Activated CD8-positive, alpha-beta T cell treated with anti-CD3 and anti-CD28 coated beads for 36 hours (primary cell): ENCODE results near the gene RAG1. TPM values are rescaled to one million over a fixed set of nuclear protein-coding genes. Genes with fewer than 3 reads are reported as not detected.
"Not testable (repeated sequence)": the region's sequence is repeated elsewhere in the genome, so short reads cannot be mapped to it uniquely, and the experiment has no call there.

Experiments
- ATAC-seq: fragments of 200-7000 bp; cut with Tn5 transposase; one replicate; pipeline ENCODE4 v1.10.0; 2021; ENCODE audit warnings: mild to moderate bottlenecking, moderate library complexity
- CTCF ChIA-PET: fragments of 350-600 bp; sonication (Branson Sonifier 250); formaldehyde crosslinking; loops from one replicate; lab custom pipeline; 2021; ENCODE audit warnings: antibody characterized with exemption; lab: Charles Lee
- POLR2A ChIA-PET: fragments of 350-600 bp; sonication (Branson Sonifier 250); formaldehyde crosslinking; loops from one replicate; lab custom pipeline; 2021; ENCODE audit warnings: antibody characterized with exemption; lab: Charles Lee
- DNase-seq: peaks from one replicate; pipeline ENCODE4 v3.0.0-alpha.2; 2020
- H3K27ac Mint-ChIP-seq: one replicate; pipeline ENCODE4 v1.8.0; 2021; ENCODE audit warnings: mild to moderate bottlenecking, mixed read lengths
- H3K27me3 Mint-ChIP-seq: one replicate; pipeline ENCODE4 v1.8.0; 2021; ENCODE audit warnings: mixed read lengths
- H3K36me3 Mint-ChIP-seq: one replicate; pipeline ENCODE4 v1.8.0; 2021; ENCODE audit warnings: low read depth, mixed read lengths
- H3K4me1 Mint-ChIP-seq: one replicate; pipeline ENCODE4 v1.8.0; 2021; ENCODE audit warnings: low read depth, mixed read lengths
- H3K4me3 Mint-ChIP-seq: one replicate; pipeline ENCODE4 v1.8.0; 2021; ENCODE audit warnings: mild to moderate bottlenecking, moderate library complexity, mixed read lengths
- H3K9me3 Mint-ChIP-seq: one replicate; pipeline ENCODE4 v1.8.0; 2021; ENCODE audit warnings: mixed read lengths
- CTCF ChIP-seq: fragments of 200-600 bp; IDR thresholded peaks from one replicate; pipeline ENCODE4 v1.8.0; 2022; ENCODE audit warnings: antibody characterized with exemption, mild to moderate bottlenecking
- intact Hi-C: fragments of 100-400 bp; cut with micrococcal nuclease; formaldehyde crosslinking; loops from one replicate; pipeline ENCODE4 v1.10.0; 2022
- total RNA-seq, 2 experiments: library from RNA; stranded (reverse); gene quantifications; one replicate each; pipeline ENCODE4 v1.2.3, GENCODE V29; 2021

The RAG1 gene
- total RNA-seq, 2 experiments from 2014 or later: 0.16 to 0.36 TPM

GRCh38 chr11:36550385-36551115, 17.3 kb upstream of the RAG1 start:
- H3K4me1 Mint-ChIP-seq: peaks cover 2% of the 10 kb centered on the region
- H3K4me3 Mint-ChIP-seq: no peak overlapping the region

DNA sequence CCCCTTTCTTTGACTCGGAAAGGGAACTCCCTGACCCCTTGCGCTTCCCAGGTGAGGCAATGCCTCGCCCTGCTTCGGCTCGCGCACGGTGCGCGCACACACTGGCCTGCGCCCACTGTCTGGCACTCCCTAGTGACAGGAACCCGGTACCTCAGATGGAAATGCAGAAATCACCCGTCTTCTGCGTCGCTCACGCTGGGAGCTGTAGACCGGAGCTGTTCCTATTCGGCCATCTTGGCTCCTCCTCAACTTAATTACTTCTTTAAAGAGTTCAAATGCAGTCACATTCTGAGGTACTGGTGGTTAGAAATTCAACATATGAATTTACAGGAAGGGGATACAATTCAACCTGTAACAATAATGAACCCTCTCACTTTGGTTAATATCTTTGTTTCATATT, 10.4 kb upstream of the RAG1 start:
- ATAC-seq, H3K27me3 Mint-ChIP-seq, H3K27ac Mint-ChIP-seq, intact Hi-C loops, H3K4me3 Mint-ChIP-seq, CTCF ChIA-PET, DNase-seq, H3K36me3 Mint-ChIP-seq, POLR2A ChIA-PET, H3K9me3 Mint-ChIP-seq: not testable (repeated sequence)
- H3K4me1 Mint-ChIP-seq: peaks cover 19% of the 10 kb centered on the region

More at GRCh38 chr11:36550385-36551115, 17.3 kb upstream of the RAG1 start:
- POLR2A ChIA-PET: no interaction called here
- Mint-ChIP-seq H3K27ac (no peak overlapping the region), H3K36me3 (no peaks in the 10 kb centered on the region), H3K9me3 (peaks cover 3% of the 10 kb centered on the region), H3K27me3 (peaks cover 2% of the 10 kb centered on the region)
- CTCF ChIA-PET: interaction anchor here (1.8 kb wide), 1 partner anchor 14 kb away, joined by 6 read pairs; no protein-coding TSS in a partner anchor
- intact Hi-C loops: no loop called here
- ATAC-seq: no peak
- no peak for TF ChIP-seq CTCF
- DNase-seq: no peak

- ATAC-seq: no peak
- peaks cover 19% of the 10 kb centered on the region for H3K4me1 Mint-ChIP-seq
- H3K4me3 Mint-ChIP-seq: no peak overlapping the region
- no peak for DNase-seq
- ChIA-PET CTCF (no interaction called here), POLR2A (no interaction called here)
- TF ChIP-seq CTCF: no peak
- H3K9me3 Mint-ChIP-seq: no peaks in the 10 kb centered on the region
- H3K27ac Mint-ChIP-seq: peak overlapping the region; percentile 8
- H3K36me3 Mint-ChIP-seq: no peaks in the 10 kb centered on the region
- H3K27me3 Mint-ChIP-seq: no peaks in the 10 kb centered on the region
- intact Hi-C loops: no loop called here
Measured at GRCh38 chr11:36557991-36558390, 9.8 kb upstream of the RAG1 start.

GRCh38 chr11:36558571-36559413, 9.0 kb upstream of the RAG1 start:
- peaks cover 19% of the 10 kb centered on the region for H3K4me1 Mint-ChIP-seq
- intact Hi-C loops: no loop called here
- ChIA-PET POLR2A (no interaction called here), CTCF (interaction anchor here (3.0 kb wide), 1 partner anchor 185 kb away, joined by 10 read pairs; no protein-coding TSS in a partner anchor)
- H3K9me3 Mint-ChIP-seq: no peaks in the 10 kb centered on the region
- peak overlapping the region; percentile 49 for H3K27ac Mint-ChIP-seq
- DNase-seq (no peak), ATAC-seq (peak; percentile 69)
- H3K4me3 Mint-ChIP-seq: peak overlapping the region; percentile 34
- H3K36me3 Mint-ChIP-seq: no peaks in the 10 kb centered on the region
- TF ChIP-seq CTCF: no peak
- H3K27me3 Mint-ChIP-seq: peaks cover under 1% of the 10 kb centered on the region

DNA sequence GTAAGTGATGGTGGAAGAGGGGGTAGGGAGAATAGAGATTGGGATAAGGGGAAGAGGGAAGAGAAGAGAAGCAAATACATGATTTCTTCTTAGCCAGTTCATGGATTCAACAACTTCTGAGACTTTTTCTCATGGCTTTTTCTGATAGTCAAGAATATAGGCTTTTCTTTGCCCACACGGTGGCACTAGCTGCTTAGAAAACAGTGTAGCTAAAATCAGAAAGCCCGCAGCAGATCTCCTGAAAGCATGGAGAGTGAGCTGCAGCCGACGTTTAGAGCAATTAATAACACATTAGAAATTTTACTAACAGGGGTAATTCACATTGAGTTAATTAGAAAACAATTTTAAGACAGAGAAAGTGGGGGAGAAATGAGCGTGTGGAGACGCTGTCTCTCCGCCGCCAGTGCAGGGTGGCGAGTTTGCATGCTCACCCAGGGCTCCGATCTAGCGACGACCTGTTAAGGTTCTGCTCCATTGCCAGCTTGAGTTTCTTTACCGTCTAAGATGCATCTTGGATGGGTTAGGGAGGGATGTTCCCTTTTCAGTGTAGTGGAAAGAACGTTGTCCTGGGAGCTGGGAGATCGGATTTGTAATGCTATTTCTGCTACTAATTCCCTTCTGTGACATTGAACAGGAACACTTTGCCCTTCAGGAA, 3.3 kb upstream of the RAG1 start:
- H3K27me3 Mint-ChIP-seq: peaks cover 27% of the 10 kb centered on the region
- peak overlapping the region; percentile 43 for H3K4me3 Mint-ChIP-seq
- intact Hi-C loops: loop anchor here (1.0 to 5.0 kb wide), 3 partner anchors 58 to 183 kb away; no protein-coding TSS in a partner anchor
- no peaks in the 10 kb centered on the region for H3K9me3 Mint-ChIP-seq
- peak; percentile 56 for ATAC-seq
- no peak overlapping the region for H3K27ac Mint-ChIP-seq
- no peaks in the 10 kb centered on the region for H3K36me3 Mint-ChIP-seq
- peaks cover 5% of the 10 kb centered on the region for H3K4me1 Mint-ChIP-seq
- peak; percentile 72 for TF ChIP-seq CTCF
- CTCF ChIA-PET: interaction anchor here (0.9 to 9.0 kb wide), 37 partner anchors 9 to 272 kb away, joined by 3 to 201 read pairs (median 6); no protein-coding TSS in a partner anchor
- peak; percentile 70 for DNase-seq
- POLR2A ChIA-PET: interaction anchor here (1.0 to 1.6 kb wide), 2 partner anchors 9 to 184 kb away, joined by 3 to 5 read pairs; no protein-coding TSS in a partner anchor
